Femur (tissue), 1 donor: Measurements from ENCODE around the gene PLAU.
"Not testable (repeated sequence)": the region's sequence is repeated elsewhere in the genome, so short reads cannot be mapped to it uniquely, and the experiment has no call there.

Experiments used
- DNase-seq: peaks from one replicate; pipeline ENCODE4 v3.0.0-alpha.2; 2017

PLAU gene

GRCh38 chr10:73899423-73899822 lies 11.5 kb upstream of the PLAU start:
- no peak for DNase-seq

DNA sequence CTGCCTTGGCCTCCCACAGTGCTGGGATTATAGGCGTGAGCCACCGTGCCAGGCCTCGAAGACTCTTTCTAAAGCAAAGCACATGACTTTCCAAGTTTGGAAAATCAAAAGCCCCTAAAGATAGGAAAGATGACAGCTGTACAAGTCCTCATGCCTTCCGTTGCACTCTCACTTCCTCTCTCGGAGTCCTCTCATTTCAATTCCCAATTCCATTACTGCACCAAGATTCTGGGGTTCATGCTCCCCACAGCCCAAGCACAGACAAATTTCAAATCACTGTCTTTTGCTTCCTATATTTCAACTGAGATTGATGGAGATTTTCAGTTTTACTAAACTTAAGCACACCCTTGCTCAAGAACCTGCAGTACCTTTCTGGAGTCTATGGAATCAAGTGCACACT lies 10.9 kb upstream of the PLAU start:
- no peak for DNase-seq

- no peak for DNase-seq
Observed at GRCh38 chr10:73901261-73901660, 9.7 kb upstream of the PLAU start.

DNA sequence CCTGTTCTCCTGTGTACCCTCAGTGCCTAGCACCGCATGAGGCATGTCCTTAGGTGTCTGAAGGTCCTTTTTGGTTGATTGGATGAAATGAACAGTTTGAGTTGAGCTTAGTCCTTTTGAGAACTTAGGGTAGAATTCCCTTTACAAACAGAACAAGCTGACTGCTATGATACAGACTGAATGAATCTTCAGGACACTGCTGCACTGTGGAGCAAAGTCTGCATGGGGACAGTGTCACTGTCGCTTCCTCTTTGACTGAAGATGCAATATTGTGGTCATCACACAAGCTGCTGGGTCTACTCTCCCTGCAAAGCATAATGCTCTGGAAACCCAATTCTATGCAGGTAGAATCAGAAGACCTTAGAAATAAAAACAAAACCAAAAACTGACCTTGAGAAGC lies 8.6 kb upstream of the PLAU start:
- DNase-seq: no peak

- no peak for DNase-seq
Observed at GRCh38 chr10:73905256-73906020, 5.5 kb upstream of the PLAU start.

- DNase-seq: peak; percentile 93
Observed at GRCh38 chr10:73906524-73907447, 4.1 kb upstream of the PLAU start.

GRCh38 chr10:73907841-73908517 lies 3.0 kb upstream of the PLAU start:
- peak; percentile 46 for DNase-seq

DNA sequence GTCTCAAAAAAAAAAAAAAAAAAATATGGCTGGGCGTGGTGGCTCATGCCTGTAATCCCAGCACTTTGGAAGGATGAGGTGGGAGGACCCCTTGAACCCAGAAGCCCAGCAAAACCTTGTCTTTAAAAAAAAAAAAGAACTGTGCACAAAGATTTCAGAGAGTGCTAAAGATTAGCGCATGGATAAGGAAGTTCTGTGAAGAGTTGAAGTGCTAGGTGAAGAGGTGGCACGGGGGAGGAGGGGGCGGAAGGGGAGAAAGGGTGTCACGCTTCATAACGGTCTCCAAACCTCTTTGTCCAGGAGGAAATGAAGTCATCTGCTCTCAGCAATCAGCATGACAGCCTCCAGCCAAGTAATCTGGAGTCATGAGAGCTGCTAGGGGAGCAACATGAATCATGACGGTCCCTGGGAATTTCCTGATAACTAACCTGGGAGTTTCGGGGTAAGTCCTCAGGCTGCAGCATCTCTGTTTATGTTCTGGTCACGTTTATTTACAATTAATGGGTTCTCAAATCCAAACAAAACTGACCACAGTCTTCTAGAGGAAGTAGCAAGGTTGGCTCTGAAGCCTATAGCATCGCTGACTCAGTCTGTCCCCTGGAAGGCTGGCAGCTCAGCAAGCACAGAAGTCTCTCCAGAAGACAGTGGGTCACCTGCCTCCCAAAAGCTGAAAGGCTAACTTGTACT lies 1.9 kb upstream of the PLAU start:
- peak; percentile 55 for DNase-seq

DNA sequence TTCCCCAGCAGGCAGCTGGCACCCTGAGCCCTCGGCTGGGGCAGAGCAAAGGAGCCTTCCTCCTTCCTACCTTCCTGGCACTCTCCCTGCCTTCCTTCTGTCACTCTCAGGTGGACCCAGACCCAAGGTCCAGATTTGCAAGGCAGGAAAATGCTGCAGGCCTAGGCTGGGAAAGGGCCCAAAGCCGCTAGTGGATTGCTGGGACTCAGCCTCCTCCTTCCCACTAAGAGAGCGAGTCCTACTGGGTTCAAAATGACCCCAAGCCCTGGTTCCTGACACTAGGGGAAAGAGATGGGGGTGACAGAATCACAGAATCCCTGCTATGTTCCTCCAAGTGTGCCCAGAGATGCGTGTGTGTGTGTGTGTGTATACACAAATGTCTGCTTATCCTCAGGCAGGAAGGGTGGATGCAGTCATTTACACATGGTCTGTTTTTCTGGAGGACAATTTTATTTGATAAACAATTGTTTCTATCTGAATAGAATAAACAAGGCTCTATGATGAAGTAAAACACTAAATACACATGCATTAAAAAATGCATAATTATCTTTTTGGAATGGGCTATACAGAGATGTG lies 1.3 kb upstream of the PLAU start:
- no peak for DNase-seq

DNA sequence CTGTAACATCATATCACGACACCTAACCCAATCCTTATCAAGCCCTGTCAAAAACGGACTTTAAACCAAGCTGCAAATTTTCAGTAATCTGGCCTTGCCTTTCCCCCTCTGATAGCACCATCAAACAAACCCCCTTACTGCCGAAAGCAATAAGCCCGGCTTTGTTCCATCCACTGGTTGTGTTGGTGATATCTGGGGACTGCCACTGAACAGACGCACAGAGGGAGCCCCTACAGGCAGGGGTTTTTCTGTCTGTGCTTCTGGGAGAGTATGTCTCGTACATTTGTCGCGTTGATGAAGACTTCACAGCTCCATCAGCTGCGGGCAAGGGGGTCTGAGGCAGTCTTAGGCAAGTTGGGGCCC lies 550 bp upstream of the PLAU start:
- DNase-seq: no peak

- no peak for DNase-seq
Observed at GRCh38 chr10:73911553-73912004, 647 bp downstream of the PLAU start.

GRCh38 chr10:73914036-73914435 lies 3.1 kb downstream of the PLAU start:
- DNase-seq: no peak

DNA sequence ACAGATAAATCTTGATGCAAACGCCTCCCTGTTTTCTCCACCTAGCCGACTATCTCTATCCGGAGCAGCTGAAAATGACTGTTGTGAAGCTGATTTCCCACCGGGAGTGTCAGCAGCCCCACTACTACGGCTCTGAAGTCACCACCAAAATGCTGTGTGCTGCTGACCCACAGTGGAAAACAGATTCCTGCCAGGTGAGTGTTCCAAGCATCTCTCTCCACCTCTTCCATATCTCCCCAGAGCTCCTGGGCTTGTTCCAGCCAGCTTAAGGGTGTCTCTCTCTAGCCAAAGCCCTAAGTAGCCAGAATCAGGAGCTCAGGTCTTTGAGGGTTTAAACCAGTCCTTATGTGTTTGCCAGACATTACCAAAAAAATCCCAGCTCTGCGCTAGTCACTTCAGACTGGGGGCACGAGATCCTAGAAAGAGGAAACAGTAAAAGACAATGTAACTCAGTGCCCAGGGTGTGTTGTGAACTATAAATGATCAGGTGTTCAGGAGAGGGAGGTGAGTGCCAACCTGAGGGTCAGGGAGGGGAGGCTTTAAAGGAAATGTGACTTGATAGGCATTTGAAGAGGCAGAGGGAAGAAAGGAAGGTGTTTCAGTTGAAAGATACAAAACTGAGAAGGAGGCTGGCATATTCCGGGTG lies 4.4 kb downstream of the PLAU start:
- DNase-seq: no peak

GRCh38 chr10:73916761-73917470 lies 6.0 kb downstream of the PLAU start:
- DNase-seq: no peak

DNA sequence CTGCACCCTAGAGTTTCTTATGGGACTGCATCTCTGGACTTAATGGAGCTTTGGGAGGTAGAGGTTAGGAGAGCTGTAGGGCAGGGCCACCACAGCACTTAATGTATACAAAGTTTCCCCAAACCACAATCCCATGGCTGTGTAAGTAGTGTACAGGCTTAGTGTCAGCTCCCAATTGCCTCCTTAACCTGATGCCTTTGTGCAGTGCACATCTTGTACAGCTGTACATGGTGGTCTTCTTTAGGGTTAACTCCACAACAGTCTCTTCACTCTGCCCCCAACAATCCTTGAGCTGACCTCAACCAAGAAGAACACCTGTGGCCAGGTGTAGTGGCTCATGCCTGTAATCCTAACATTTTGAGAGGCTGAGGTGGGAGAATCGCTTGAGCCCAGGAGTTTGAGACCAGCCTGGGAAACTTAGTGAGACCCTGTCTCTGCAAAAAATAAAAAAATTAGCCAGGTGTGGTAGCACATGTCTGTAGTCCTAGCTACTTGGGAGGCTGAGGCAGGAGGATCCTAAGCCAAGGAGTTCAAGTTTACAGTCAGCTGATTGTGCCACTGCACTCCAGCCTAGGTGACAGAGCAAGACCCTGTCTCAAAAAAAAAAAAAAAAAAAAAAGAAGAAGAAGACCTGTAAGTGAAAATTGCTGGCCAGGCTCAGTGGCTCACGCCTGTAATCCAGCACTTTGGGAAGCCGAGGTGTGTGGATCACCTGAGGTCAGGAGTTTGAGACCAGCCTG lies 6.8 kb downstream of the PLAU start:
- DNase-seq: no peak

DNA sequence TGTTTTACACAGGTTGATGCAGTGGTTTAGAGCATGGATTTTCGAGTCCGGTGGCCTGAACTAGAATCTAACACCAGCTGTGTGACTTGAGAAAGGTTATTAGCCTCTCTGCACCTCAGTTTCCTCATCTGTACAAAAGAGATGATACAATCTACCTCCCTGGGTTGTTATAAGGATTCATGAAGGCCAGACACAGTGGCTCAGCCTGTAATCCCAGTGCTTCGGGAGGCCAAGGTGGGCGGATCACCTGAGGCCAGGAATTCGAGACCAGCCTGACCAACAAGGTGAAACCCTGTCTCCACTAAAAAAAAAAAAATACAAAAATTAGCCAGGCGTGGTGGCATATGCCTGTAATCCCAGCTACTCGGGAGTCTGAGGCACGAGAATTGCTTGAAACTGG lies 8.5 kb downstream of the PLAU start:
- DNase-seq: not testable (repeated sequence)

- peak; percentile 67 for DNase-seq
Observed at GRCh38 chr10:73920089-73920488, 9.2 kb downstream of the PLAU start.

GRCh38 chr10:73922007-73922863 lies 11.3 kb downstream of the PLAU start:
- DNase-seq: no peak

DNA sequence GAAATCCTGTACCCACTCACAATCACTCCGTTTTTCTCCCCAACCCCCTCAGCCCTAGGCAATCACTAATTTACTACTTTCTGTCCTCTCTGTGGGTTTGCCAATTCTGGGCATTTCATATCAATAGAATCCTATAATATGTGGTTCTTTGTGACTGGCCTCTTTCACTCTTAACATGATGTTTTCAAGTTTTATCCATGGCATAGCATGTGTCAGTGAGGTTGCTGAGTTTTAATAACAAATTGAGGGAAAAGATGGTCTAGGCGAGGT lies 11.9 kb downstream of the PLAU start:
- no peak for DNase-seq
